Calu3 (cell line): ENCODE data around the gene ZNF445. TPM values are rescaled to one million over a fixed set of nuclear protein-coding genes. Genes with fewer than 3 reads are reported as not detected.

Experiments
- BruUV-seq: library from RNA; stranded (reverse); fragments of 400-500 nt; replicated peaks from 2 replicates; lab custom pipeline; 2021; lab: Mats Ljungman, UMichigan
- CTCF ChIA-PET: fragments of 300-600 bp; sonication (Branson Sonifier 250); formaldehyde crosslinking; loops from one replicate; lab custom pipeline; 2022; ENCODE audit warnings: antibody characterized with exemption; lab: Charles Lee
- DNase-seq: peaks from one replicate; pipeline ENCODE4 v3.0.0; 2022
- H3K27ac Mint-ChIP-seq: one replicate; pipeline ENCODE4 v1.8.0; 2022; ENCODE audit warnings: mixed read lengths; ENCODE audit not compliant: unreplicated experiment
- H3K27me3 Mint-ChIP-seq: one replicate; pipeline ENCODE4 v1.8.0; 2022; ENCODE audit warnings: mixed read lengths; ENCODE audit not compliant: unreplicated experiment
- H3K36me3 Mint-ChIP-seq: one replicate; pipeline ENCODE4 v1.8.0; 2022; ENCODE audit warnings: mild to moderate bottlenecking, moderate library complexity, mixed read lengths; ENCODE audit not compliant: insufficient read depth, unreplicated experiment
- H3K4me1 Mint-ChIP-seq: one replicate; pipeline ENCODE4 v1.8.0; 2022; ENCODE audit warnings: mild to moderate bottlenecking, low read depth, mixed read lengths; ENCODE audit not compliant: unreplicated experiment
- H3K4me3 Mint-ChIP-seq: one replicate; pipeline ENCODE4 v1.8.0; 2022; ENCODE audit warnings: mild to moderate bottlenecking, low read depth, moderate library complexity, mixed read lengths; ENCODE audit not compliant: unreplicated experiment
- H3K9me3 Mint-ChIP-seq: one replicate; pipeline ENCODE4 v1.8.0; 2022; ENCODE audit warnings: low read depth, mixed read lengths; ENCODE audit not compliant: unreplicated experiment
- CTCF ChIP-seq: fragments of 200-600 bp; IDR thresholded peaks from one replicate; pipeline ENCODE4 v1.8.0; 2022; ENCODE audit warnings: antibody characterized with exemption; ENCODE audit not compliant: unreplicated experiment
- intact Hi-C: fragments of 100-400 bp; cut with micrococcal nuclease; formaldehyde crosslinking; loops from one replicate; pipeline ENCODE4 v1.10.0; 2022; ENCODE audit not compliant: unreplicated experiment
- total RNA-seq: library from RNA; stranded (reverse); gene quantifications from 2 replicates; pipeline ENCODE4 v1.2.3, GENCODE V29; 2022

ZNF445 gene
- total RNA-seq, 1 experiment from 2014 or later: 17.3 TPM

GRCh38 chr3:44411031-44411645, 66.3 kb downstream of the ZNF445 start:
- no peak overlapping the region for H3K4me3 Mint-ChIP-seq
- no peak overlapping the region for H3K27ac Mint-ChIP-seq
- no peaks in the 10 kb centered on the region for H3K4me1 Mint-ChIP-seq
- intact Hi-C loops: no loop called here
- no peak for DNase-seq
- H3K27me3 Mint-ChIP-seq: no peaks in the 10 kb centered on the region
- no peak for TF ChIP-seq CTCF
- H3K36me3 Mint-ChIP-seq: no peaks in the 10 kb centered on the region
- no TSS peak for BruUV-seq
- CTCF ChIA-PET: interaction anchor here (0.6 kb wide), 1 partner anchor 1043 kb away, joined by 3 read pairs; no protein-coding TSS in a partner anchor
- no peaks in the 10 kb centered on the region for H3K9me3 Mint-ChIP-seq

- H3K36me3 Mint-ChIP-seq: no peaks in the 10 kb centered on the region
- CTCF ChIA-PET: interaction anchor here (0.5 kb wide), 1 partner anchor 57 kb away, joined by 5 read pairs; no protein-coding TSS in a partner anchor
- H3K27ac Mint-ChIP-seq: no peak overlapping the region
- intact Hi-C loops: no loop called here
- no peak for DNase-seq
- no peaks in the 10 kb centered on the region for H3K4me1 Mint-ChIP-seq
- H3K9me3 Mint-ChIP-seq: no peaks in the 10 kb centered on the region
- no TSS peak for BruUV-seq
- TF ChIP-seq CTCF: no peak
- no peaks in the 10 kb centered on the region for H3K27me3 Mint-ChIP-seq
- no peak overlapping the region for H3K4me3 Mint-ChIP-seq
These were observed 67.6 kb downstream of the ZNF445 start for GRCh38 chr3:44409640-44410410.

- no peak for TF ChIP-seq CTCF
- intact Hi-C loops: no loop called here
- no peak overlapping the region for H3K4me3 Mint-ChIP-seq
- H3K36me3 Mint-ChIP-seq: no peaks in the 10 kb centered on the region
- no peaks in the 10 kb centered on the region for H3K4me1 Mint-ChIP-seq
- no peaks in the 10 kb centered on the region for H3K27me3 Mint-ChIP-seq
- BruUV-seq: no TSS peak
- DNase-seq: no peak
- H3K9me3 Mint-ChIP-seq: no peaks in the 10 kb centered on the region
- CTCF ChIA-PET: interaction anchor here (0.5 kb wide), 1 partner anchor 572 kb away, joined by 3 read pairs; no protein-coding TSS in a partner anchor
- no peak overlapping the region for H3K27ac Mint-ChIP-seq
These were observed 74.9 kb downstream of the ZNF445 start for GRCh38 chr3:44402548-44402947.

GRCh38 chr3:44400771-44401170, 76.7 kb downstream of the ZNF445 start:
- H3K4me1 Mint-ChIP-seq: no peaks in the 10 kb centered on the region
- H3K27ac Mint-ChIP-seq: no peak overlapping the region
- intact Hi-C loops: no loop called here
- H3K36me3 Mint-ChIP-seq: no peaks in the 10 kb centered on the region
- BruUV-seq: no TSS peak
- CTCF ChIA-PET: no interaction called here
- DNase-seq: no peak
- no peaks in the 10 kb centered on the region for H3K9me3 Mint-ChIP-seq
- H3K4me3 Mint-ChIP-seq: no peak overlapping the region
- no peak for TF ChIP-seq CTCF
- no peaks in the 10 kb centered on the region for H3K27me3 Mint-ChIP-seq
